ENCODE data around the gene DCC. TPM values are rescaled to one million over a fixed set of nuclear protein-coding genes. Genes with fewer than 3 reads are reported as not detected.

DCC gene
- total RNA-seq, 2 experiments from 2014 or later: not detected

- ChIA-PET CTCF (no interaction called here), POLR2A (no interaction called here)
- no peak for DNase-seq
- Mint-ChIP-seq H3K4me1 (ENCODE audit: low read depth) (no peaks in the 10 kb centered on the region), H3K9me3 (ENCODE audit: insufficient read depth) (no peaks in the 10 kb centered on the region), H3K27ac (no peak overlapping the region), H3K27me3 (ENCODE audit: low read depth) (no peaks in the 10 kb centered on the region), H3K36me3 (ENCODE audit: low read depth) (no peaks in the 10 kb centered on the region), H3K4me3 (no peak overlapping the region)
- no peak for ATAC-seq
Observed at GRCh38 chr18:53134711-53135110, 794.7 kb downstream of the DCC start.

GRCh38 chr18:53135654-53136053 is 795.7 kb downstream of the DCC start:
- no peaks in the 10 kb centered on the region for H3K4me1 Mint-ChIP-seq (ENCODE audit: low read depth)
- no peaks in the 10 kb centered on the region for H3K36me3 Mint-ChIP-seq (ENCODE audit: low read depth)
- ATAC-seq (no peak), DNase-seq (no peak)
- no peaks in the 10 kb centered on the region for H3K9me3 Mint-ChIP-seq (ENCODE audit: insufficient read depth)
- ChIA-PET CTCF (no interaction called here), POLR2A (no interaction called here)
- H3K4me3 Mint-ChIP-seq: no peak overlapping the region
- no peaks in the 10 kb centered on the region for H3K27me3 Mint-ChIP-seq (ENCODE audit: low read depth)
- H3K27ac Mint-ChIP-seq: no peak overlapping the region

GRCh38 chr18:53139746-53140500 is 799.9 kb downstream of the DCC start:
- H3K27me3 Mint-ChIP-seq (ENCODE audit: low read depth): no peaks in the 10 kb centered on the region
- H3K36me3 Mint-ChIP-seq (ENCODE audit: low read depth): no peaks in the 10 kb centered on the region
- ChIA-PET CTCF (no interaction called here), POLR2A (no interaction called here)
- no peaks in the 10 kb centered on the region for H3K4me1 Mint-ChIP-seq (ENCODE audit: low read depth)
- ATAC-seq: no peak
- peaks cover 6% of the 10 kb centered on the region for H3K9me3 Mint-ChIP-seq (ENCODE audit: insufficient read depth)
- H3K27ac Mint-ChIP-seq: no peak overlapping the region
- H3K4me3 Mint-ChIP-seq: no peak overlapping the region
- DNase-seq: no peak

GRCh38 chr18:53142005-53142404 is 802.0 kb downstream of the DCC start:
- H3K27me3 Mint-ChIP-seq (ENCODE audit: low read depth): no peaks in the 10 kb centered on the region
- CTCF ChIA-PET: no interaction called here
- no peaks in the 10 kb centered on the region for H3K36me3 Mint-ChIP-seq (ENCODE audit: low read depth)
- H3K27ac Mint-ChIP-seq: no peak overlapping the region
- POLR2A ChIA-PET: no interaction called here
- H3K9me3 Mint-ChIP-seq (ENCODE audit: insufficient read depth): peaks cover 10% of the 10 kb centered on the region
- no peaks in the 10 kb centered on the region for H3K4me1 Mint-ChIP-seq (ENCODE audit: low read depth)
- H3K4me3 Mint-ChIP-seq: no peak overlapping the region
- no peak for ATAC-seq
- DNase-seq: no peak

GRCh38 chr18:53147472-53147871 is 807.5 kb downstream of the DCC start:
- DNase-seq: no peak
- Mint-ChIP-seq H3K9me3 (ENCODE audit: insufficient read depth) (peaks cover 8% of the 10 kb centered on the region), H3K4me3 (no peak overlapping the region), H3K4me1 (ENCODE audit: low read depth) (no peaks in the 10 kb centered on the region), H3K27ac (no peak overlapping the region), H3K36me3 (ENCODE audit: low read depth) (no peaks in the 10 kb centered on the region), H3K27me3 (ENCODE audit: low read depth) (no peaks in the 10 kb centered on the region)
- no peak for ATAC-seq
- POLR2A ChIA-PET: no interaction called here
- CTCF ChIA-PET: no interaction called here

GRCh38 chr18:53148123-53148522 is 808.1 kb downstream of the DCC start:
- Mint-ChIP-seq H3K27me3 (ENCODE audit: low read depth) (no peaks in the 10 kb centered on the region), H3K9me3 (ENCODE audit: insufficient read depth) (peaks cover 4% of the 10 kb centered on the region), H3K36me3 (ENCODE audit: low read depth) (no peaks in the 10 kb centered on the region), H3K4me3 (no peak overlapping the region), H3K4me1 (ENCODE audit: low read depth) (no peaks in the 10 kb centered on the region), H3K27ac (no peak overlapping the region)
- DNase-seq (no peak), ATAC-seq (no peak)
- CTCF ChIA-PET: no interaction called here
- POLR2A ChIA-PET: no interaction called here

GRCh38 chr18:53152476-53152875 is 812.5 kb downstream of the DCC start:
- Mint-ChIP-seq H3K27me3 (ENCODE audit: low read depth) (no peaks in the 10 kb centered on the region), H3K4me3 (no peak overlapping the region), H3K27ac (no peak overlapping the region), H3K9me3 (ENCODE audit: insufficient read depth) (no peaks in the 10 kb centered on the region), H3K36me3 (ENCODE audit: low read depth) (no peaks in the 10 kb centered on the region), H3K4me1 (ENCODE audit: low read depth) (no peaks in the 10 kb centered on the region)
- ATAC-seq (no peak), DNase-seq (no peak)
- ChIA-PET POLR2A (no interaction called here), CTCF (no interaction called here)

- DNase-seq (no peak), ATAC-seq (no peak)
- Mint-ChIP-seq H3K4me1 (ENCODE audit: low read depth) (no peaks in the 10 kb centered on the region), H3K27ac (no peak overlapping the region), H3K27me3 (ENCODE audit: low read depth) (no peaks in the 10 kb centered on the region), H3K36me3 (ENCODE audit: low read depth) (no peaks in the 10 kb centered on the region), H3K9me3 (ENCODE audit: insufficient read depth) (no peaks in the 10 kb centered on the region), H3K4me3 (no peak overlapping the region)
- ChIA-PET CTCF (no interaction called here), POLR2A (no interaction called here)
Observed at GRCh38 chr18:53153281-53153680, 813.3 kb downstream of the DCC start.

- H3K27me3 Mint-ChIP-seq (ENCODE audit: low read depth): no peaks in the 10 kb centered on the region
- DNase-seq (no peak), ATAC-seq (no peak)
- no peaks in the 10 kb centered on the region for H3K4me1 Mint-ChIP-seq (ENCODE audit: low read depth)
- POLR2A ChIA-PET: no interaction called here
- H3K27ac Mint-ChIP-seq: no peak overlapping the region
- H3K36me3 Mint-ChIP-seq (ENCODE audit: low read depth): no peaks in the 10 kb centered on the region
- CTCF ChIA-PET: no interaction called here
- H3K4me3 Mint-ChIP-seq: no peak overlapping the region
- H3K9me3 Mint-ChIP-seq (ENCODE audit: insufficient read depth): no peaks in the 10 kb centered on the region
Observed at GRCh38 chr18:53153800-53154199, 813.8 kb downstream of the DCC start.

GRCh38 chr18:53165770-53166169 is 825.8 kb downstream of the DCC start:
- ChIA-PET POLR2A (interaction anchor here (0.8 kb wide), 1 partner anchor 629 kb away, joined by 3 read pairs; no protein-coding TSS in a partner anchor), CTCF (interaction anchor here (1.2 kb wide), 1 partner anchor 14 kb away, joined by 3 read pairs; no protein-coding TSS in a partner anchor)
- Mint-ChIP-seq H3K9me3 (ENCODE audit: insufficient read depth) (peaks cover 4% of the 10 kb centered on the region), H3K27me3 (ENCODE audit: low read depth) (no peaks in the 10 kb centered on the region), H3K36me3 (ENCODE audit: low read depth) (no peaks in the 10 kb centered on the region), H3K27ac (no peak overlapping the region), H3K4me3 (no peak overlapping the region), H3K4me1 (ENCODE audit: low read depth) (no peaks in the 10 kb centered on the region)
- DNase-seq (no peak), ATAC-seq (no peak)

GRCh38 chr18:53169346-53169745 is 829.3 kb downstream of the DCC start:
- Mint-ChIP-seq H3K4me1 (ENCODE audit: low read depth) (no peaks in the 10 kb centered on the region), H3K27me3 (ENCODE audit: low read depth) (no peaks in the 10 kb centered on the region), H3K36me3 (ENCODE audit: low read depth) (no peaks in the 10 kb centered on the region), H3K4me3 (no peak overlapping the region), H3K27ac (no peak overlapping the region), H3K9me3 (ENCODE audit: insufficient read depth) (peaks cover 5% of the 10 kb centered on the region)
- POLR2A ChIA-PET: no interaction called here
- DNase-seq (no peak), ATAC-seq (no peak)
- CTCF ChIA-PET: no interaction called here

- Mint-ChIP-seq H3K27ac (no peak overlapping the region), H3K9me3 (ENCODE audit: insufficient read depth) (no peaks in the 10 kb centered on the region), H3K36me3 (ENCODE audit: low read depth) (no peaks in the 10 kb centered on the region), H3K27me3 (ENCODE audit: low read depth) (no peaks in the 10 kb centered on the region), H3K4me1 (ENCODE audit: low read depth) (no peaks in the 10 kb centered on the region), H3K4me3 (no peak overlapping the region)
- CTCF ChIA-PET: no interaction called here
- ATAC-seq: no peak
- no peak for DNase-seq
- POLR2A ChIA-PET: no interaction called here
Observed at GRCh38 chr18:53191634-53192033, 851.6 kb downstream of the DCC start.

- CTCF ChIA-PET: no interaction called here
- ATAC-seq (no peak), DNase-seq (no peak)
- Mint-ChIP-seq H3K27ac (no peak overlapping the region), H3K4me3 (no peak overlapping the region), H3K9me3 (ENCODE audit: insufficient read depth) (no peaks in the 10 kb centered on the region), H3K36me3 (ENCODE audit: low read depth) (no peaks in the 10 kb centered on the region), H3K27me3 (ENCODE audit: low read depth) (no peaks in the 10 kb centered on the region), H3K4me1 (ENCODE audit: low read depth) (no peaks in the 10 kb centered on the region)
- POLR2A ChIA-PET: no interaction called here
Observed at GRCh38 chr18:53193870-53194269, 853.9 kb downstream of the DCC start.

All from activated CD8-positive, alpha-beta T cell treated with anti-CD3 and anti-CD28 coated beads, Interleukin-2, amount 10 ng/mL, durations not matched to agents 7 days and 5 days (primary cell).